H1 (cell line): ENCODE results near the gene PTGIS. TPM values are rescaled to one million over a fixed set of nuclear protein-coding genes. Genes with fewer than 3 reads are reported as not detected.

Source experiments
- CTCF ChIA-PET: fragments of 300-600 bp; sonication (Branson Sonifier 250); formaldehyde crosslinking; loops from one replicate; lab custom pipeline; 2021; ENCODE audit not compliant: partially characterized antibody; lab: Charles Lee
- POLR2A ChIA-PET: fragments of 300-600 bp; sonication (Branson Sonifier 250); formaldehyde crosslinking; loops from one replicate; lab custom pipeline; 2021; ENCODE audit warnings: inconsistent platforms; ENCODE audit not compliant: partially characterized antibody; lab: Charles Lee
- DNase-seq, 2 experiments: peaks; one replicate each; pipeline versions ENCODE4 v3.0.0 to v3.0.0-alpha.2; 2010 to 2022; ENCODE audit warnings: low spot score in 2 of 2, low read depth in 1 of 2, mixed read lengths in 1 of 2
- FAIRE-seq: peaks from 2 replicates; lab custom pipeline; 2011; peaks lifted over from hg19 to GRCh38; lab: Jason Lieb, UNC
- H2AFZ ChIP-seq: 2 replicates; pipeline ENCODE4 v1.8.1; 2012; ENCODE audit warnings: low read length, inconsistent platforms
- H2AK5ac ChIP-seq: 2 replicates; pipeline ENCODE4 v1.6.1; 2013; ENCODE audit warnings: low read depth, low read length
- H2BK120ac ChIP-seq: replicated peaks from 2 replicates; pipeline ENCODE3; 2013; ENCODE audit warnings: low read depth, low read length, inconsistent platforms
- H2BK12ac ChIP-seq: 2 replicates; pipeline ENCODE4 v1.6.1; 2013; ENCODE audit warnings: low read depth, low read length
- H2BK15ac ChIP-seq: 2 replicates; pipeline ENCODE4 v1.6.1; 2013; ENCODE audit warnings: low read length
- H2BK20ac ChIP-seq: 2 replicates; pipeline ENCODE4 v1.6.1; 2013; ENCODE audit warnings: low read length
- H2BK5ac ChIP-seq: 2 replicates; pipeline ENCODE4 v1.6.1; 2013; ENCODE audit warnings: low read depth, low read length
- H3K14ac ChIP-seq: 2 replicates; pipeline ENCODE4 v1.6.1; 2013; ENCODE audit warnings: inconsistent platforms; ENCODE audit not compliant: insufficient read length
- H3K18ac ChIP-seq: 2 replicates; pipeline ENCODE4 v1.6.1; 2013; ENCODE audit warnings: low read length; ENCODE audit errors: extremely low read depth
- H3K23ac ChIP-seq: 2 replicates; pipeline ENCODE4 v1.6.1; 2013; ENCODE audit warnings: inconsistent platforms; ENCODE audit not compliant: insufficient read length
- H3K23me2 ChIP-seq: 2 replicates; pipeline ENCODE4 v1.6.1; 2013; ENCODE audit warnings: low read depth, low read length
- H3K27ac ChIP-seq: 2 replicates; pipeline ENCODE4 v1.6.1; 2011; ENCODE audit warnings: low read depth, low read length, inconsistent platforms
- H3K27me3 ChIP-seq, 4 experiments: replicated peaks in 1 of 4; 1 replicate in 1 of 4; 2 replicates in 3 of 4; pipeline versions ENCODE4 v1.6.1 to v1.8.1; 2011 to 2013; ENCODE audit warnings: low read length in 3 of 4, mild to moderate bottlenecking in 3 of 4, inconsistent platforms in 2 of 4, mixed read lengths in 2 of 4, moderate library complexity in 1 of 4; ENCODE audit not compliant: control insufficient read depth in 3 of 4, insufficient read depth in 3 of 4; ENCODE audit errors: extremely low read depth in 1 of 4
- H3K36me3 ChIP-seq, 4 experiments: 2 replicates each; pipeline versions ENCODE4 v1.6.1 to v1.8.1; 2011 to 2013; ENCODE audit warnings: mild to moderate bottlenecking in 4 of 4, low read length in 3 of 4, moderate library complexity in 2 of 4, control low read depth in 1 of 4, inconsistent platforms in 1 of 4; ENCODE audit not compliant: insufficient read depth in 4 of 4, control insufficient read depth in 2 of 4
- H3K4ac ChIP-seq: replicated peaks from 2 replicates; pipeline ENCODE3; 2013; ENCODE audit warnings: low read length, low read depth, mixed read lengths, inconsistent platforms; ENCODE audit not compliant: insufficient read length
- H3K4me1 ChIP-seq, 4 experiments: replicated peaks in 1 of 4; 1 replicate in 1 of 4; 2 replicates in 3 of 4; pipeline versions ENCODE4 v1.6.1 to v1.8.1; 2011 to 2013; ENCODE audit warnings: low read length in 3 of 4, inconsistent platforms in 2 of 4, mixed read lengths in 1 of 4; ENCODE audit not compliant: insufficient read depth in 4 of 4, control insufficient read depth in 3 of 4
- H3K4me2 ChIP-seq, 2 experiments: 2 replicates each; pipeline versions ENCODE4 v1.6.1 to v1.8.1; 2011 to 2013; ENCODE audit warnings: low read depth in 2 of 2, low read length in 2 of 2, control low read depth in 1 of 2, inconsistent platforms in 1 of 2, mild to moderate bottlenecking in 1 of 2; ENCODE audit not compliant: insufficient read depth in 1 of 2
- H3K4me3 ChIP-seq, 4 experiments: fragments of 200-600, 300-600 bp in 1 of 4; sonication (generic), shearing (Covaris generic), sonication (Bioruptor Twin) in 1 of 4; 2 replicates each; pipeline versions ENCODE4 v1.5.1 to v1.8.1; 2011 to 2016; ENCODE audit warnings: low read length in 4 of 4, low read depth in 3 of 4, control low read depth in 2 of 4, inconsistent platforms in 2 of 4, mild to moderate bottlenecking in 2 of 4, mixed read lengths in 1 of 4, moderate library complexity in 1 of 4; ENCODE audit not compliant: insufficient read depth in 2 of 4; ENCODE audit errors: extremely low read depth in 1 of 4
- H3K56ac ChIP-seq: replicated peaks from 2 replicates; pipeline ENCODE3; 2013; ENCODE audit warnings: low read depth, mild to moderate bottlenecking, mixed read lengths, low read length, inconsistent platforms; ENCODE audit not compliant: insufficient read length
- H3K79me1 ChIP-seq: 2 replicates; pipeline ENCODE4 v1.6.1; 2013; ENCODE audit warnings: low read depth, low read length, control low read depth
- H3K79me2 ChIP-seq, 2 experiments: 2 replicates each; pipeline versions ENCODE4 v1.6.1 to v1.8.1; 2012 to 2013; ENCODE audit warnings: low read length in 2 of 2, mild to moderate bottlenecking in 2 of 2, inconsistent platforms in 1 of 2; ENCODE audit not compliant: insufficient read depth in 2 of 2, control insufficient read depth in 1 of 2
- H3K9ac ChIP-seq, 4 experiments: replicated peaks in 1 of 4; 1 replicate in 1 of 4; 2 replicates in 3 of 4; pipeline versions ENCODE4 v1.6.1 to v1.8.1; 2011 to 2013; ENCODE audit warnings: low read depth in 3 of 4, low read length in 3 of 4, control low read depth in 2 of 4, mild to moderate bottlenecking in 2 of 4, moderate library complexity in 2 of 4, inconsistent platforms in 1 of 4; ENCODE audit errors: extremely low read depth in 1 of 4
- H3K9me3 ChIP-seq, 2 experiments: 2 replicates each; pipeline versions ENCODE4 v1.6.1 to v1.8.1; 2012 to 2013; ENCODE audit warnings: mild to moderate bottlenecking in 2 of 2, moderate library complexity in 2 of 2, control low read depth in 1 of 2, inconsistent platforms in 1 of 2, low read depth in 1 of 2, low read length in 1 of 2, mixed read lengths in 1 of 2; ENCODE audit not compliant: insufficient read depth in 2 of 2
- H4K20me1 ChIP-seq, 2 experiments: replicated peaks in 1 of 2; 2 replicates each; pipeline versions ENCODE3 to v1.8.1; 2011 to 2013; ENCODE audit warnings: inconsistent platforms in 2 of 2, low read length in 2 of 2, mild to moderate bottlenecking in 1 of 2; ENCODE audit not compliant: insufficient read depth in 2 of 2, control insufficient read depth in 1 of 2
- H4K5ac ChIP-seq: 2 replicates; pipeline ENCODE4 v1.6.1; 2013; ENCODE audit warnings: low read length, low read depth, mixed read lengths, inconsistent platforms; ENCODE audit not compliant: insufficient read length
- H4K8ac ChIP-seq: 2 replicates; pipeline ENCODE4 v1.8.0; 2013; ENCODE audit warnings: mild to moderate bottlenecking, moderate library complexity, low read length, inconsistent platforms; ENCODE audit not compliant: insufficient read depth; ENCODE audit errors: extremely low read depth
- H4K91ac ChIP-seq: replicated peaks from 2 replicates; pipeline ENCODE3; 2013; ENCODE audit warnings: low read length, mixed read lengths, inconsistent platforms; ENCODE audit not compliant: insufficient read length
- CTCF ChIP-seq, 3 experiments: IDR thresholded peaks; 1 replicate in 2 of 3; 2 replicates in 1 of 3; pipeline versions ENCODE4 v1.5.1 to v1.6.1; 2011; ENCODE audit warnings: low read length in 3 of 3, mild to moderate bottlenecking in 3 of 3, inconsistent platforms in 2 of 3, low read depth in 1 of 3, moderate library complexity in 1 of 3; ENCODE audit not compliant: insufficient read depth in 1 of 3; ENCODE audit errors: control extremely low read depth in 1 of 3
- E2F6 ChIP-seq: IDR thresholded peaks from 2 replicates; pipeline ENCODE4 v1.6.1; 2012; ENCODE audit warnings: inconsistent platforms
- HDAC2 ChIP-seq, 2 experiments: fragments of 300-600 bp in 1 of 2; sonication (generic) in 1 of 2; IDR thresholded peaks; 2 replicates each; pipeline ENCODE4 v1.6.1; 2011 to 2012; ENCODE audit warnings: low read depth in 2 of 2, low read length in 2 of 2, mild to moderate bottlenecking in 2 of 2, moderate library complexity in 2 of 2, borderline replicate concordance in 1 of 2, inconsistent platforms in 1 of 2
- RNF2 ChIP-seq: fragments of 200-900, 300-1000 bp; sonication (generic); IDR thresholded peaks from 2 replicates; pipeline ENCODE4 v1.7.1; 2016; ENCODE audit warnings: borderline replicate concordance, low read depth, mild to moderate bottlenecking, antibody characterized with exemption, low read length; ENCODE audit not compliant: poor library complexity, severe bottlenecking; ENCODE audit errors: missing control alignments
- SAP30 ChIP-seq: fragments of 300-600 bp; sonication (generic); IDR thresholded peaks from 2 replicates; pipeline ENCODE4 v1.7.1; 2012; ENCODE audit warnings: low read length, moderate library complexity, mild to moderate bottlenecking, inconsistent platforms; ENCODE audit not compliant: insufficient read depth, insufficient replicate concordance
- WGBS, 2 experiments: shearing (Covaris generic) in 1 of 2; methylation state at CpG; one replicate each; pipeline versions ENCODE4 v1.1.6 to v1.1.7; 2013 to 2015; ENCODE audit warnings: low lambda C conversion rate in 2 of 2, mixed read lengths in 2 of 2, inconsistent platforms in 1 of 2, low coverage in 1 of 2, missing lambda C conversion rate in 1 of 2; ENCODE audit not compliant: insufficient replicate concordance in 2 of 2, insufficient coverage in 1 of 2, insufficient read length in 1 of 2; ENCODE audit errors: extremely low coverage in 1 of 2, missing lambda C conversion rate in 1 of 2; 5-methylcytosine and 5-hydroxymethylcytosine counted together
- polyA plus RNA-seq, 7 experiments: library from polyadenylated mRNA; depleted of rRNA in 3 of 7; stranded (reverse) in 5 of 7; unstranded in 2 of 7; fragments of >200 nt in 5 of 7; fragments of 200-250 nt in 2 of 7; gene quantifications; 1 replicate in 5 of 7; 2 replicates in 1 of 7; 4 replicates in 1 of 7; pipeline versions ENCODE4 v1.2.1 to v1.2.3, GENCODE V29; 2011 to 2013; ENCODE audit warnings: missing spikeins in 2 of 7, mixed read lengths in 2 of 7
- total RNA-seq: library from RNA; stranded (reverse); fragmentation: NEBNext Ultra II Directional; extraction: Animal tissue kit (Norgen Biotek cat#: 25700); gene quantifications from 2 replicates; pipeline ENCODE4 v1.2.1, GENCODE V29; 2021

PTGIS gene
- total and polyA plus RNA-seq, 2 of the 8 experiments (the other 6 are each of a cell fraction or from before 2014, with no cell fraction given) = 29.9 to 35.5 TPM

- Histone ChIP-seq H3K56ac (no peak overlapping the region), H3K9ac (no peak overlapping the region), H3K23me2 (no peaks in the 10 kb centered on the region), H3K18ac (no peak overlapping the region), H3K4me3 (no peak overlapping the region), H3K27me3 (no peaks in the 10 kb centered on the region), H2BK20ac (no peak overlapping the region), H3K79me2 (no peaks in the 10 kb centered on the region), H4K8ac (no peak overlapping the region), H4K20me1 (no peaks in the 10 kb centered on the region), H2BK12ac (no peak overlapping the region), H4K5ac (no peak overlapping the region), H3K9me3 (no peaks in the 10 kb centered on the region), H2AK5ac (no peak overlapping the region), H3K23ac (no peak overlapping the region), H3K36me3 (no peaks in the 10 kb centered on the region), H3K14ac (no peak overlapping the region), H3K4me2 (no peak overlapping the region), H3K79me1 (no peaks in the 10 kb centered on the region), H2BK5ac (no peak overlapping the region), H4K91ac (no peak overlapping the region), H3K4me1 (no peaks in the 10 kb centered on the region), H3K27ac (no peak overlapping the region), H2BK120ac (no peak overlapping the region), H2BK15ac (no peak overlapping the region), H3K4ac (no peak overlapping the region), H2AFZ (no peak overlapping the region)
- WGBS, 2 experiments = 87% methylated on average over 5 of the region's 5 CpGs; no CpG with 5 or more reads in 1 of the 2 experiments
- CTCF ChIA-PET = interaction anchor here (0.6 to 23.7 kb wide), 8 partner anchors 8 to 292 kb away, joined by 3 to 665 read pairs (median 6); no protein-coding TSS in a partner anchor
- no peak for DNase-seq
- FAIRE-seq = no peak
- POLR2A ChIA-PET = interaction anchor here (1.5 to 2.0 kb wide), 2 partner anchors 32 to 59 kb away, joined by 5 read pairs; no protein-coding TSS in a partner anchor
- TF ChIP-seq HDAC2 (IDR thresholded peaks at IDR 0.05; ENCODE audit: borderline replicate concordance in 1 of 2, low read depth in 2 of 2, low read length in 2 of 2) (no peak), E2F6 (no peak), SAP30 (no peak), RNF2 (no peak), CTCF (IDR thresholded peaks at IDR 0.05; ENCODE audit: control extremely low read depth in 1 of 3, insufficient read depth in 1 of 3, low read depth in 1 of 3, low read length in 3 of 3) (no peak)
These were observed 33.4 kb upstream of the PTGIS start for GRCh38 chr20:49601153-49601924.
